ENCODE measurements around the gene UNC119B.

UNC119B gene

DNA sequence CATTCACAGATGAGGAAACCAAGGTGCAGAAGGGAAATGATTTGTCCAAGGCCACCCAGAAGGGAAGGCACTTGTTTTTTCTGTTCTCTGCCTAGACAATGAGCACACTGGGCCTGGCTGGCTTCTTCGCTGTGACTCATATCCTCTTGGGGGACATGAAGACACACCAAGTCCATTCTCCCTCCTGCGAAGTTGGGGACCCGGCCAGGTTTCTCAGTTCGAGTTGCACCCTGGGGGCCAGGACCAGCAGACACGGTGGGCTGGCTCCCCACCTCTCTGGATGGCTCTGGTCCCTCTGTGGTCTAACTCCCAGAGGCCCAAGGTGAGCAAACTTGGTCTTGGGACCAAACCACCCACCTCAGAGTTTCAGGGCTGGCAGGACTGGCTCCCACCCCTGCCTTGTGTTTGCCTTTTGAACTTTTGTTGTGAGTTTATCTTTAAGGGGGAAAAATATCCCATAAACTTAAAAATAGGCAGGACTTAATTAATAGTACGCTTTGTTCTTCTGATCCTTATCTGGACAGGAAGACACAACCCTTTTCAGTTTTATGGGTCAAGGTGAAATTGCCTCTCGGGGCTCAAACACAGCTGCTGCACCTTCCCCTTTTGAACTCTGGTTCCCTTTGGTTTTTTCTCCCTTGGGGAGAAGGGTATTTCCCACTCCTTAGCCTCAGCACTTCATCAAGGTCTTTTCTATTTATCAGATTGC, 32.3 kb upstream of the UNC119B start:
- no peak overlapping the region for H3K9ac ChIP-seq (ENCODE audit: low read depth, low read length)
- no peak overlapping the region for H3K4me3 ChIP-seq (ENCODE audit: low read depth, low read length)
- no peaks in the 10 kb centered on the region for H3K9me3 ChIP-seq (ENCODE audit: control insufficient read depth, insufficient read depth, low read length)
- no peaks in the 10 kb centered on the region for H3K36me3 ChIP-seq (ENCODE audit: control insufficient read depth, insufficient read depth, low read length)
- no peaks in the 10 kb centered on the region for H3K27me3 ChIP-seq (ENCODE audit: control insufficient read depth, insufficient read depth, low read length)
- H3K4me1 ChIP-seq (ENCODE audit: control insufficient read depth, insufficient read depth, low read length), result no peaks in the 10 kb centered on the region

DNA sequence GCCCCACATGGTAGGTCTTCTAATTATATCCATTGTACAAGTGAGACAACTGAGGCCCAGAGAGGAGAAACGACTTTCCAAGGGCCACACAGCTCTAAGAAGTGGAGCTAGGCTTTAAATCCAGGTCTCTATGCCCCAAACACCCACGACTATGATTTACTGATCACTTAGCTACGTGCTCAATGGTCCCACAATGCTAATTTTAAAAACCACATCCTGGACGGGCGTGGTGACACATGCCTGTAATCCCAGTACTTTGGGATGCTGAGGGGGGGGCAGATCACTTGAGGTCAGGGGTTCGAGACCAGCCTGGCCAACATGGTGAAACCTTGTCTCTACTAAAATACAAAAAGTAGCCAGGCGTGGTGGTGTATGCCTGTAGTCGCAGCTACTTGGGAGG, 31.7 kb upstream of the UNC119B start:
- H3K9ac ChIP-seq (ENCODE audit: low read depth, low read length), result no peak overlapping the region
- H3K36me3 ChIP-seq (ENCODE audit: control insufficient read depth, insufficient read depth, low read length), result no peaks in the 10 kb centered on the region
- H3K4me3 ChIP-seq (ENCODE audit: low read depth, low read length), result no peak overlapping the region
- no peaks in the 10 kb centered on the region for H3K27me3 ChIP-seq (ENCODE audit: control insufficient read depth, insufficient read depth, low read length)
- no peaks in the 10 kb centered on the region for H3K4me1 ChIP-seq (ENCODE audit: control insufficient read depth, insufficient read depth, low read length)
- no peaks in the 10 kb centered on the region for H3K9me3 ChIP-seq (ENCODE audit: control insufficient read depth, insufficient read depth, low read length)

DNA sequence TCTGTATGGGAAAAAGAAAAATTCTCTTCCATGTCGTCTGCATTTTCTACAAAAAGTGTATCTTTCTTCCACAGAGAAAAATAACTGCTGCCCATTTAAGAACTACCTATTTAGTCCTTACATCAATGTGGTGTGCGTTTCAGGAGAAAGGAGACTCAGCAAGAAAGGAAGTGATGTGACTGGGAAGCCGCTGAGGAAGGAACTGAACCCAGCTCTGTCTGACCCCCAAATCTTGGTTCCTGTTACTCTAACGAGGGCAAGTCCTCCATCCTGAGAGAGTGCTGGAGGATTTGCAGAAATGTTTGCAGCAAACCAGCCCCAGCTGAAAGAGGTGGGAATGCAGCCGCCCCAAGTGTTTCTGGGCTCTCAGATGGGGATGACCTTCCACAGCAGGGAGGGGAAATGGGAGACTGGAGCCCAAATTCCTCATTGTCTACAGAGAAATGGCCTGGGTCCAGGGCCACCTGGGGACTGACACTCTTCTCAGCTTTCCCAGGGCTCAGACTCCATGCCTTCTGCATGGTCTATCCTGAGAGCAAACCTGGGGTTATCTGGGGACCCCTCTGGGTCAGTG, 30.0 kb upstream of the UNC119B start:
- no peak overlapping the region for H3K9ac ChIP-seq (ENCODE audit: low read depth, low read length)

DNA sequence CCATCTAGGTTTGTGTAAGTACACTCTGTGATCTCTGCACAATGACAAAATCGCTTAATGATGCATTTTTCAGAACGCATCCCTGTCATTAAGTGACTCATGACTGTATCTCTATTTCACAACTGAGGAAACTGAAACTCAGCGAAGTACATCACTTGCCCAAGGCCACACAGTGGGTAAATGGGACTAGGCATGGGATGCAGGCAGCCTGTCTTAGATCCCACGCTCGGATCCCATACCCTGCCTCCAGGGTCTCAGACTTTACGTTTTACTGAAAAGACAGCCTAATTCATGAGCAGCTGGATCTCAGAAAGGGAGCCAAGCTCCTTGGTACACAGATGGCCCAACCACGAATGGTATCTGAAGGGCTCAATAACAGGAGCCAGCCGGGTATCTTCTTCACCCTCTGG, 25.7 kb upstream of the UNC119B start:
- Histone ChIP-seq H3K27me3 (ENCODE audit: control insufficient read depth, insufficient read depth, low read length) (no peaks in the 10 kb centered on the region), H3K9me3 (ENCODE audit: control insufficient read depth, insufficient read depth, low read length) (no peaks in the 10 kb centered on the region), H3K36me3 (ENCODE audit: control insufficient read depth, insufficient read depth, low read length) (no peaks in the 10 kb centered on the region), H3K9ac (ENCODE audit: low read depth, low read length) (no peak overlapping the region), H3K4me3 (ENCODE audit: low read depth, low read length) (no peak overlapping the region), H3K4me1 (ENCODE audit: control insufficient read depth, insufficient read depth, low read length) (peaks cover 12% of the 10 kb centered on the region)

More for the DNA sequence above, 30.0 kb upstream of the UNC119B start:
- Histone ChIP-seq H3K4me1 (ENCODE audit: control insufficient read depth, insufficient read depth, low read length) (no peaks in the 10 kb centered on the region), H3K4me3 (ENCODE audit: low read depth, low read length) (no peak overlapping the region), H3K36me3 (ENCODE audit: control insufficient read depth, insufficient read depth, low read length) (no peaks in the 10 kb centered on the region), H3K27me3 (ENCODE audit: control insufficient read depth, insufficient read depth, low read length) (no peaks in the 10 kb centered on the region), H3K9me3 (ENCODE audit: control insufficient read depth, insufficient read depth, low read length) (no peaks in the 10 kb centered on the region)

DNA sequence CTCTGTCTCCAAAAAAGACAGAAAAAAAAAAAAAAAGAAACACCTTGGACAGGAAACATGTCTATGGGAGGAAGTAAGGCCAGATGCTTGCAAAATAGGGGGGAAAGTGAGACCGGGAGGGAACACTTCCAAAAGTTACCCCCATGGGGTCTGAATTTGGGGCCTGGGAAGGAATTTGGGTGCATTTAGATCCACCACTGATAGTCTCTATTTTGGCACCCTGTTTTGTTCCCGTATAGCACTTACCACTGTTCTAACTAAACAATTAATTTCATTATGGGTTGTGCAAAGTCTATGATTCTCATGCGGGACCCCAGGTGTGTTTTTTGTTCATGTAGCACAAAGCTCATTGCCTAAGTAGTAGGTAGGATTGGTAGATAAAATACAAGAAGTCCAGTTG, 24.7 kb upstream of the UNC119B start:
- H3K9ac ChIP-seq (ENCODE audit: low read depth, low read length), result no peak overlapping the region
- peaks cover 20% of the 10 kb centered on the region for H3K4me1 ChIP-seq (ENCODE audit: control insufficient read depth, insufficient read depth, low read length)
- H3K27me3 ChIP-seq (ENCODE audit: control insufficient read depth, insufficient read depth, low read length), result no peaks in the 10 kb centered on the region
- H3K36me3 ChIP-seq (ENCODE audit: control insufficient read depth, insufficient read depth, low read length), result no peaks in the 10 kb centered on the region
- peak overlapping the region; percentile 87 for H3K4me3 ChIP-seq (ENCODE audit: low read depth, low read length)
- no peaks in the 10 kb centered on the region for H3K9me3 ChIP-seq (ENCODE audit: control insufficient read depth, insufficient read depth, low read length)

DNA sequence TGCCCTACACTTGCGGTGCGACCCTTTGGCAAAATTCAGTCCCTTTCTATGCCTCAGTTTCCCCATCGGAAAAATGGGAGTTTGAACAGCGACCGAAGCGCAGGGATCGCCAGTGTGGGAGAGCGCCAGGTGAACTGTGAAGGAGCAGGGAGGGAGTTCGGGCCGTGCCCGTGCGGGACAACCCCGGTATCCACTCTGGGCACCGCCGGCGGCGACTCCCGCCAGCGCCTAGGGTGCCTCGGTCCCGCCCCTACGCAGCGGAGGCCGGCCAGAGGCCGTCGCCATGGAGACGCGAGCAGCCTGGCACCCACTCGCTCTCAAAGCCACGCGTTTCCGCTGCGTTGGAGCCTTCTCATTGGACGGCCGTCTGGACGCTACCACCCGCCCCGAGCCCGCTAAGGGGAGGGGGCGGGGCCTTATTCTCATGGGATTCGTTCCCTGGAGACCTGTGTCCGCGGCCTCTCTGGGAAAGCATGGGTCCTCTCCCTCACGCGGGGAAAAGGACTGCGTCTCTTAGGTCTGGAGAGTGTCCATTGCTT, 24.0 kb upstream of the UNC119B start:
- no peaks in the 10 kb centered on the region for H3K9me3 ChIP-seq (ENCODE audit: control insufficient read depth, insufficient read depth, low read length)
- peaks cover 20% of the 10 kb centered on the region for H3K4me1 ChIP-seq (ENCODE audit: control insufficient read depth, insufficient read depth, low read length)
- peak overlapping the region; percentile 89 for H3K9ac ChIP-seq (ENCODE audit: low read depth, low read length)
- peak overlapping the region; percentile 87 for H3K4me3 ChIP-seq (ENCODE audit: low read depth, low read length)
- H3K27me3 ChIP-seq (ENCODE audit: control insufficient read depth, insufficient read depth, low read length), result no peaks in the 10 kb centered on the region
- no peaks in the 10 kb centered on the region for H3K36me3 ChIP-seq (ENCODE audit: control insufficient read depth, insufficient read depth, low read length)

DNA sequence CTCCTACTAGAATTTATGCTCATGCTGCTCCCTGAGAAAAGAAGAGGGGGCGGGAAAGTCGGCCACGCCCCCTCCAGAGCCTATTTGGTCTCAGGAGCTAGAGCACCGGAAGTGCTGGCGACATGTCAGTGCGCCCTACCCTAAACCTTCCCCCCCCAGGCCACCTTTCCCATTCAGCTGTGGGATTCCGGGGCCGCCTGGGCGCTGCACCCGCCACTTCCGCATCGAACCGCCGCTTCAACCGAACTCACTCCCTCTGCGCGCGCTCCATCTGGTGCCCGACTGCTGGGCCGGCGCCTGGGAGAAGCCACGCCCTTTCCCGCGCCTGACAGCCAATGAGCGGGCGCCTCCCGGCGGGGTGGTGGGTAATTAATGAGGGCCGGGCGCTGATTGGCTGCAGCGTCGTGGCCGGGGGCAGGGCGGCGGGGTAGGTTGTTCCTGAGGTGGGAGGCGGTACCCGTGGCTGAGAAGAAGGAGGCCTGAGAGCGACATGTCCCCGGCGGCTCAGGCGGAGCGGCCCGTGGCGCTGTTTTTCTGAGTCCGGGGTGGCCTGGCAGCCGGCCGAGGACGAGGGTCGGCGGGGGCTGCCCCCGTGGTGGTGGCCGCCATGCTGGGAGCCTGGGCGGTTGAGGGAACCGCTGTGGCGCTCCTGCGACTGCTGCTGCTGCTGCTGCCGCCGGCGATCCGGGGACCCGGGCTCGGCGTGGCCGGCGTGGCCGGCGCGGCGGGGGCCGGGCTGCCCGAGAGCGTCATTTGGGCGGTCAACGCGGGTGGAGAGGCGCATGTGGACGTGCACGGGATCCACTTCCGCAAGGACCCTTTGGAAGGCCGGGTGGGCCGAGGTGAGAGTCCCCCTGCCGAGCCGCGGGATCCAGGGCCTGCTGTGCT, 23.3 kb upstream of the UNC119B start, which contains the start of gene MLEC:
TSS of gene MLEC (plus strand) at position 460 of the 888 bp plus-strand sequence. CDS start at position 608, 148 bp downstream.
- H3K36me3 ChIP-seq (ENCODE audit: control insufficient read depth, insufficient read depth, low read length), result no peaks in the 10 kb centered on the region
- H3K4me3 ChIP-seq (ENCODE audit: low read depth, low read length), result peak within 1 kb of the TSS; percentile 87
- H3K4me1 ChIP-seq (ENCODE audit: control insufficient read depth, insufficient read depth, low read length), result peaks cover 20% of the 10 kb centered on the region
- no peaks in the 10 kb centered on the region for H3K27me3 ChIP-seq (ENCODE audit: control insufficient read depth, insufficient read depth, low read length)
- H3K9me3 ChIP-seq (ENCODE audit: control insufficient read depth, insufficient read depth, low read length), result no peaks in the 10 kb centered on the region
- peak within 1 kb of the TSS; percentile 89 for H3K9ac ChIP-seq (ENCODE audit: low read depth, low read length)

DNA sequence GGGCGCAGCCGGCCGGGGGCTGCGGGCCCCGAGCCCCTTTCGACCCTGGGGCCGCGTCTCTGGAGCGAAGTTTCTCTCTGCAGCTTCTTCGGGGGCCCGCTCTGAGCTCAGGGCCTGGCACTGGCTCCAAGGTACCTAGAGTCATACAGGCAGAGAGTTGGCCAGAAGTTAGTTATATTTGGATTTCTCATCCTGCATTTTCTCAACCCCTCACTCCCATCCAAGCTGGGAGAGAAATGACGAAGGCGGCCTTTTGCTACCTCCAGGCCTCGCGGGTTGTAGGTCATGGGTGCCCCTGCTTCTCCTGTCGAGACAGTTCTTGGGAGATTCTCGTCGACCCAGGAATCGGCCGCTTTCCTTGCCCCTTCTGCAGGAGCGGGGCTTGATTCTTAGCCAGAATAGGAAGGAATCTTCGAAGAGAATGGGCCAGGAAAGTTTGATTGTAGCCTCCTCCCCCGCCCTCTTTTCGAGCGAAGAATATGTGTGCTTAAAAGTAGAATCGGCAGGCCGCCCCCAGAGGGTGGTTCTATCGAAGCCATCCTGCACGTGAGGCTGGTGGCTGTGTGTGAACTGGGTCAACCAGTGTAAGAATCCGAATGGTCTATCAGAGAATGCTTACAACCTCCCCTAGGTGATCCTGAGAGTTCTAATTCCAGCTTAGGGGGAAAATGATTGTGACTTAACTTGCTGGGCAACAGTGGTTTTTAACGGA, 22.5 kb upstream of the UNC119B start:
- Histone ChIP-seq H3K9ac (ENCODE audit: low read depth, low read length) (peak overlapping the region; percentile 80), H3K9me3 (ENCODE audit: control insufficient read depth, insufficient read depth, low read length) (no peaks in the 10 kb centered on the region), H3K27me3 (ENCODE audit: control insufficient read depth, insufficient read depth, low read length) (no peaks in the 10 kb centered on the region), H3K4me3 (ENCODE audit: low read depth, low read length) (peak overlapping the region; percentile 87), H3K4me1 (ENCODE audit: control insufficient read depth, insufficient read depth, low read length) (peaks cover 24% of the 10 kb centered on the region), H3K36me3 (ENCODE audit: control insufficient read depth, insufficient read depth, low read length) (no peaks in the 10 kb centered on the region)

DNA sequence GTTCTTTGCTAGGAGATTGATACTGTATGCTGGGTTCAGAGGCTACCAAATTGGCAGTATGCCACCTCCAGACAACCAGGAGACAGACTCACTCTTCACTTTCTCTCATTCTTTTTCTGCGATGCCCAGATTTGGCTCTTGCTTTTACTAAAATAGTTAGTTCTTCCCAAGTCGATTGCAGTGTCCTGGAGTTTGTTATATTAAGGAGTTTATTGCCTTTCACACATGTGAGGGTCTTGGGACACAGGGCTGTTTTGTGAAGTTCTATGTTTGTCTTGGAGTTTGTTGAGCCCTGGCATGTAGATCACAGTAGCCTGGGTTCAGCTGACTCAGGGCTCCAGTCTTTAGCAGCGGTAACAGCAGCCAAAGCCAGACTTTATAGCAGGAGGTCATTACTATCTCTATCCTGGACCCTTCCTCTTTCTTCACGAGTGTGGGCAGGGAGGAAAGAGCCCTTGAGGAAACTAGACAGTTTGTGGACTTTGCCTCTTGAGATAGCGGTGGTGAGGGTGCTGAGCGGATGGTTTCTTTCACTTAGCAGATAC, 21.7 kb upstream of the UNC119B start:
- H3K4me1 ChIP-seq (ENCODE audit: control insufficient read depth, insufficient read depth, low read length), result peaks cover 30% of the 10 kb centered on the region
- no peaks in the 10 kb centered on the region for H3K27me3 ChIP-seq (ENCODE audit: control insufficient read depth, insufficient read depth, low read length)
- H3K4me3 ChIP-seq (ENCODE audit: low read depth, low read length), result peak overlapping the region; percentile 87
- peak overlapping the region; percentile 80 for H3K9ac ChIP-seq (ENCODE audit: low read depth, low read length)
- no peaks in the 10 kb centered on the region for H3K9me3 ChIP-seq (ENCODE audit: control insufficient read depth, insufficient read depth, low read length)
- no peaks in the 10 kb centered on the region for H3K36me3 ChIP-seq (ENCODE audit: control insufficient read depth, insufficient read depth, low read length)

DNA sequence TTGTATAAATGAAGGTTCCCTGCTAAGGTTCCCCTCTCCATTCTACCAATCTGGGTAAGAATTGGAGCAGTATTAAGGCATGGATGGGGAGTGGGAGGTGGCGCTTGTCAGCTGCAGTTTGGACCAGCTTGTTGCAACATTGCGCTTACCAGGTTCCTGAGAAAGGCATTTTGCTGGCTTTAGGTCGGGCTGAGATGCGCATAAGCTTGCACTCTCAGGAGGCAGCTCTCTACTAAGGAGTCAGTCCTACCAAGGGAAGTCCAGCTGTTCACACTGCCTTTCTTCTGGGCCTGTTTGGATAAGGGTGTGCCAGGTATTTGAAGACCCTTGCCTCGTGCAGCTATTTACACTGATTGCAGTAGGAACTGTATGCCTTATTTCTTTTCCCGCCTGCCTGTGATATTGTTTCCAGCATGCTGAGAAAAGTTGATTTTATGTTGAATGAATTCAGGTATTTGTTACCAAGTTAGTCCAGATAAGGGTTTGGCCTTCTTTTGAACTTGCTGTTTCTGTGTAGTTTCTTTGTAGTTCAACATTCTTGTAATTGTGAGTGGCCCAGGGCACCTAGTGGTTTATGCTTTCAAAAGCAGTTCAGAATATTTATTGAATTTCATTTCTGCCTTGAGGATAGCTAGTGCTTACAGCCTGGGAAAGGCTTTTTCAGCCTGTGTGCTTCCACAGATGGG, 20.7 kb upstream of the UNC119B start:
- H3K4me1 ChIP-seq (ENCODE audit: control insufficient read depth, insufficient read depth, low read length), result peaks cover 37% of the 10 kb centered on the region

More for the DNA sequence above, 20.7 kb upstream of the UNC119B start:
- Histone ChIP-seq H3K36me3 (ENCODE audit: control insufficient read depth, insufficient read depth, low read length) (peaks cover 4% of the 10 kb centered on the region), H3K4me3 (ENCODE audit: low read depth, low read length) (peak overlapping the region; percentile 87), H3K9ac (ENCODE audit: low read depth, low read length) (peak overlapping the region; percentile 3), H3K9me3 (ENCODE audit: control insufficient read depth, insufficient read depth, low read length) (no peaks in the 10 kb centered on the region), H3K27me3 (ENCODE audit: control insufficient read depth, insufficient read depth, low read length) (no peaks in the 10 kb centered on the region)
